ENCODE measurements around the gene RABGGTA. TPM values are rescaled to one million over a fixed set of nuclear protein-coding genes. Genes with fewer than 3 reads are reported as not detected.

Gene RABGGTA
- total and polyA plus RNA-seq, 2 donors (not counting 1 experiment from before 2014, with no cell fraction given) = 70.1 to 159 TPM

DNA sequence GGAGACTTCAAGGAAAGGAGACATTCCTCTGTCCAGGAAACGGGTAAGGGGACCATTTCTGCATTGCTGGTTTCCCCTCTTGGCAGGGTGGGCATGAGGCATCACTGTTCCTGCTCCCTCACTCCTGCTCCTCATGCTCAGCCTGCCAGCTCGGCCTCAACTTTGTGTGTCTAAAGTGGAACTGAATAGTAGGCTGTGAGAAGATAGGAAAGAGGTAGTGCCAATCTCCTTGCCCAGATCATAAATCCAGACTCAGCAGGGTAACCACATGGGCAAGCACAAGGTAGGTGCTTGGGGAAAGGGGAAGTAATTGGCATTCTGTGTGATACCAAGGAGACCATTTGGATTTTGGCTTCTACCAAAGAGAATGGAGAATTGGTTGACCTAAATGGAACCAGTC, 42.5 kb upstream of the RABGGTA start:
- Mint-ChIP-seq H3K4me1 (peaks cover 48% of the 10 kb centered on the region), H3K27me3 (no peaks in the 10 kb centered on the region), H3K4me3 (no peak overlapping the region), H3K9me3 (ENCODE audit: insufficient read depth) (no peaks in the 10 kb centered on the region), H3K27ac (peak overlapping the region; percentile 54)
- ATAC-seq (ENCODE audit: low read depth) = no peak
- H3K27ac ChIP-seq (ENCODE audit: low read length in 2 of 2) = no peak overlapping the region
- 30% methylated on average over 1 of the region's 2 CpGs for WGBS (ENCODE audit: insufficient coverage)
- peaks cover 0 to 1% of the 10 kb centered on the region in 2 experiments for H3K36me3 ChIP-seq (replicated peaks in 1 of 2; ENCODE audit: control extremely low read depth in 1 of 2, control insufficient read depth in 1 of 2, extremely low read depth in 1 of 2, insufficient read depth in 2 of 2, low read length in 1 of 2)
- ChIA-PET POLR2A (interaction anchor here (0.7 kb wide), 2 partner anchors 178 to 234 kb away, joined by 3 to 4 read pairs; partner anchors contain the start of gene PSME1), CTCF (interaction anchor here (1.2 to 9.4 kb wide), 2 partner anchors 20 to 71 kb away, joined by 5 to 112 read pairs; partner anchors contain the start of gene TINF2)
- H3K4me3 ChIP-seq (ENCODE audit: control extremely low read depth in 1 of 5, extremely low read depth in 1 of 5, insufficient read depth in 1 of 5, low read depth in 2 of 5, low read length in 4 of 5) = peak overlapping the region in 1 of 5 experiments; percentile 16
- intact Hi-C loops (cut with micrococcal nuclease) = loop anchor here (5.0 kb wide), 1 partner anchor 302 kb away; no protein-coding TSS in a partner anchor
- TF ChIP-seq, protein P1, sequence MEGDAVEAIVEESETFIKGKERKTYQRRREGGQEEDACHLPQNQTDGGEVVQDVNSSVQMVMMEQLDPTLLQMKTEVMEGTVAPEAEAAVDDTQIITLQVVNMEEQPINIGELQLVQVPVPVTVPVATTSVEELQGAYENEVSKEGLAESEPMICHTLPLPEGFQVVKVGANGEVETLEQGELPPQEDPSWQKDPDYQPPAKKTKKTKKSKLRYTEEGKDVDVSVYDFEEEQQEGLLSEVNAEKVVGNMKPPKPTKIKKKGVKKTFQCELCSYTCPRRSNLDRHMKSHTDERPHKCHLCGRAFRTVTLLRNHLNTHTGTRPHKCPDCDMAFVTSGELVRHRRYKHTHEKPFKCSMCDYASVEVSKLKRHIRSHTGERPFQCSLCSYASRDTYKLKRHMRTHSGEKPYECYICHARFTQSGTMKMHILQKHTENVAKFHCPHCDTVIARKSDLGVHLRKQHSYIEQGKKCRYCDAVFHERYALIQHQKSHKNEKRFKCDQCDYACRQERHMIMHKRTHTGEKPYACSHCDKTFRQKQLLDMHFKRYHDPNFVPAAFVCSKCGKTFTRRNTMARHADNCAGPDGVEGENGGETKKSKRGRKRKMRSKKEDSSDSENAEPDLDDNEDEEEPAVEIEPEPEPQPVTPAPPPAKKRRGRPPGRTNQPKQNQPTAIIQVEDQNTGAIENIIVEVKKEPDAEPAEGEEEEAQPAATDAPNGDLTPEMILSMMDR (IDR thresholded peaks at IDR 0.05) = no peak
- no peak for TF ChIP-seq EZH2 (IDR thresholded peaks at IDR 0.05; ENCODE audit: borderline replicate concordance, insufficient read depth, low read depth, low read length, poor library complexity, severe bottlenecking)
- H3K79me2 ChIP-seq (ENCODE audit: control insufficient read depth, insufficient read depth, low read length) = no peaks in the 10 kb centered on the region
- H4K20me1 ChIP-seq (ENCODE audit: control insufficient read depth, insufficient read depth, low read length, poor library complexity, severe bottlenecking) = peaks cover 15% of the 10 kb centered on the region
- no peaks in the 10 kb centered on the region for H3K9me3 ChIP-seq (ENCODE audit: control extremely low read depth in 1 of 3, control insufficient read depth in 2 of 3, insufficient read depth in 1 of 3, low read length in 2 of 3)
- H3K4me1 ChIP-seq (ENCODE audit: control insufficient read depth in 2 of 2, insufficient read depth in 2 of 2, low read length in 2 of 2) = peaks cover 38 to 49% of the 10 kb centered on the region in 2 donors
- no peak overlapping the region for H3K9ac ChIP-seq (ENCODE audit: low read length)
- H3K4me2 ChIP-seq (replicated peaks; ENCODE audit: low read depth, low read length, poor library complexity, severe bottlenecking) = peak overlapping the region; percentile 24
- H2AFZ ChIP-seq (ENCODE audit: insufficient read depth, low read depth, low read length, poor library complexity, severe bottlenecking) = no peak overlapping the region
- peaks cover 0 to 3% (median 0%) of the 10 kb centered on the region in 4 experiments for H3K27me3 ChIP-seq (replicated peaks in 1 of 4; ENCODE audit: control extremely low read depth in 1 of 4, control insufficient read depth in 3 of 4, insufficient read depth in 4 of 4, low read length in 3 of 4)
- no peak for DNase-seq
